ENCODE data around the gene ITPR3.

ITPR3 gene

GRCh38 chr6:33642897-33643296, 21.8 kb downstream of the ITPR3 start:
- TF ChIP-seq CTCF (conservative IDR thresholded peaks at IDR 0.05; ENCODE audit: low read depth, low read length) = no peak
- DNase-seq (ENCODE audit: low read depth) = no peak
- H3K4me3 ChIP-seq (ENCODE audit: low read length) = no peak overlapping the region

- no peak for DNase-seq (ENCODE audit: low read depth)
- TF ChIP-seq CTCF (conservative IDR thresholded peaks at IDR 0.05; ENCODE audit: low read depth, low read length) = no peak
Observed at GRCh38 chr6:33651403-33651802, 30.3 kb downstream of the ITPR3 start.

GRCh38 chr6:33652002-33652401, 30.9 kb downstream of the ITPR3 start:
- TF ChIP-seq CTCF (conservative IDR thresholded peaks at IDR 0.05; ENCODE audit: low read depth, low read length) = no peak
- H3K4me3 ChIP-seq (ENCODE audit: low read length) = no peak overlapping the region
- DNase-seq (ENCODE audit: low read depth) = no peak

More at GRCh38 chr6:33651403-33651802, 30.3 kb downstream of the ITPR3 start:
- H3K4me3 ChIP-seq (ENCODE audit: low read length) = no peak overlapping the region

- TF ChIP-seq CTCF (conservative IDR thresholded peaks at IDR 0.05; ENCODE audit: low read depth, low read length) = no peak
- DNase-seq (ENCODE audit: low read depth) = no peak
- H3K4me3 ChIP-seq (ENCODE audit: low read length) = no peak overlapping the region
Observed at GRCh38 chr6:33654831-33655554, 33.9 kb downstream of the ITPR3 start.

GRCh38 chr6:33656844-33657243, 35.7 kb downstream of the ITPR3 start:
- DNase-seq (ENCODE audit: low read depth) = no peak
- no peak for TF ChIP-seq CTCF (conservative IDR thresholded peaks at IDR 0.05; ENCODE audit: low read depth, low read length)
- H3K4me3 ChIP-seq (ENCODE audit: low read length) = no peak overlapping the region

- TF ChIP-seq CTCF (conservative IDR thresholded peaks at IDR 0.05; ENCODE audit: low read depth, low read length) = no peak
- H3K4me3 ChIP-seq (ENCODE audit: low read length) = no peak overlapping the region
- no peak for DNase-seq (ENCODE audit: low read depth)
Observed at GRCh38 chr6:33658982-33659689, 38.0 kb downstream of the ITPR3 start.

- H3K4me3 ChIP-seq (ENCODE audit: low read length) = no peak overlapping the region
- no peak for TF ChIP-seq CTCF (conservative IDR thresholded peaks at IDR 0.05; ENCODE audit: low read depth, low read length)
- DNase-seq (ENCODE audit: low read depth) = no peak
Observed at GRCh38 chr6:33659986-33660385, 38.9 kb downstream of the ITPR3 start.
